Mucosa of stomach (tissue), 1 donor: ENCODE results near the gene CALY.
"Not testable (repeated sequence)": the region's sequence is repeated elsewhere in the genome, so short reads cannot be mapped to it uniquely, and the experiment has no call there.

Source experiments
- H3K27me3 ChIP-seq: one replicate; pipeline ENCODE4 v1.7.0; 2013; ENCODE audit warnings: mild to moderate bottlenecking, low read length; ENCODE audit not compliant: control insufficient read depth, insufficient read depth
- H3K36me3 ChIP-seq: one replicate; pipeline ENCODE4 v1.7.0; 2013; ENCODE audit warnings: low read length; ENCODE audit not compliant: control insufficient read depth, insufficient read depth
- H3K4me1 ChIP-seq: one replicate; pipeline ENCODE4 v1.7.0; 2013; ENCODE audit warnings: mild to moderate bottlenecking, low read length; ENCODE audit not compliant: control insufficient read depth, insufficient read depth
- H3K4me3 ChIP-seq: one replicate; pipeline ENCODE4 v1.7.0; 2013; ENCODE audit warnings: low read length
- H3K9ac ChIP-seq: one replicate; pipeline ENCODE4 v1.7.0; 2013; ENCODE audit warnings: mild to moderate bottlenecking, low read length, moderate library complexity
- H3K9me3 ChIP-seq: one replicate; pipeline ENCODE4 v1.7.0; 2013; ENCODE audit warnings: mild to moderate bottlenecking, low read length, moderate library complexity; ENCODE audit not compliant: control insufficient read depth
- donor health status: Pancreatic carcinoma.

CALY gene

GRCh38 chr10:133376183-133376582 lies 39.5 kb upstream of the CALY start:
- not testable (repeated sequence) for H3K4me3 ChIP-seq, H3K9ac ChIP-seq, H3K36me3 ChIP-seq, H3K27me3 ChIP-seq, H3K9me3 ChIP-seq
- H3K4me1 ChIP-seq: peaks cover 14% of the 10 kb centered on the region

- no peak overlapping the region for H3K4me3 ChIP-seq
- no peaks in the 10 kb centered on the region for H3K9me3 ChIP-seq
- no peak overlapping the region for H3K9ac ChIP-seq
- no peaks in the 10 kb centered on the region for H3K27me3 ChIP-seq
- peaks cover 14% of the 10 kb centered on the region for H3K4me1 ChIP-seq
- no peaks in the 10 kb centered on the region for H3K36me3 ChIP-seq
Observed at GRCh38 chr10:133375357-133376115, 38.8 kb upstream of the CALY start.

- H3K4me1 ChIP-seq: peaks cover 14% of the 10 kb centered on the region
- H3K27me3 ChIP-seq: no peaks in the 10 kb centered on the region
- peak within 1 kb of the TSS; percentile 14 for H3K4me3 ChIP-seq
- peaks cover 2% of the 10 kb centered on the region for H3K36me3 ChIP-seq
- H3K9ac ChIP-seq: peak within 1 kb of the TSS; percentile 65
- H3K9me3 ChIP-seq: no peaks in the 10 kb centered on the region
Observed at GRCh38 chr10:133373174-133374090, 36.7 kb upstream of the CALY start, which contains the start of gene ECHS1. TSS of gene ECHS1 (minus strand) at chr10:133373354. CDS start at chr10:133373333, 21 bp downstream.

GRCh38 chr10:133372507-133372906 lies 35.8 kb upstream of the CALY start:
- Histone ChIP-seq H3K27me3 (no peaks in the 10 kb centered on the region), H3K36me3 (peaks cover 8% of the 10 kb centered on the region), H3K4me1 (peaks cover 6% of the 10 kb centered on the region), H3K4me3 (no peak overlapping the region), H3K9ac (no peak overlapping the region), H3K9me3 (no peaks in the 10 kb centered on the region)

DNA sequence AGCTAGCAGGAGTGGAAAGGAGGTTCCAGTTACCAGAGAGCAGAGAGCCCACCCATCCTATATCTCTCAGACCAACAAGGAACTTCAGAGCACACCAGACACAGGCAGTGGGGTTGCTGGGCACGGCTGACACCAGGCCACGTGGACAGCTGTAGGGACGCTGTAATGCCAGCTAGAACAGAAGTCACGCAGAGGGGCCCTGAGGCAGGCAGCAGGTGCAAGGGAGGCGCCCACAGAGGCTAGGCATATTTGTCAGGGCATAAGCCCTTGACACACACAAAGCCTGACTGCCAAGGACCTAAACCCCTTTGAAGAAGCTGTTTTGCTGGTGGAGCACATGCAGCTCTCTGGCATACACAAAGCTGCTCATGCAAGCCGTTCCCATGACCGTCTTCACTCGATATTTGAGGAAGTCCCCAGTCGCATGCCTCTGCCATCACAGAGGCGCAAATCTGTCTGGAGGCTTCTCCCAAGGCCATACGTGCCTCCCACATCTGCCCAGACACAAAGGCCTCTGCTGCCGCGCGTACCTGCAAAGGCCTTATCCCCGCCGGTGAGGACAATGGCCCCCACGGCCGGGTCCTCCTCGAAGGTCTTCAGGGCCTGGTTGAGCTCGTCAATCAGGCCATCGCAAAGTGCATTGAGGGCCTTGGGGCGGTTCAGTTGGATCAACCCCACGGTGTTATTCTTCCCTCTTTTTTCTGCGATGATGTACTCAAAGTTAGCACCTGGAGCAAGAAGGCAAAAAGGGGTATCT lies 33.5 kb upstream of the CALY start:
- Histone ChIP-seq H3K27me3 (no peaks in the 10 kb centered on the region), H3K9me3 (no peaks in the 10 kb centered on the region), H3K36me3 (peaks cover 23% of the 10 kb centered on the region), H3K9ac (no peak overlapping the region), H3K4me3 (no peak overlapping the region), H3K4me1 (peaks cover 12% of the 10 kb centered on the region)

DNA sequence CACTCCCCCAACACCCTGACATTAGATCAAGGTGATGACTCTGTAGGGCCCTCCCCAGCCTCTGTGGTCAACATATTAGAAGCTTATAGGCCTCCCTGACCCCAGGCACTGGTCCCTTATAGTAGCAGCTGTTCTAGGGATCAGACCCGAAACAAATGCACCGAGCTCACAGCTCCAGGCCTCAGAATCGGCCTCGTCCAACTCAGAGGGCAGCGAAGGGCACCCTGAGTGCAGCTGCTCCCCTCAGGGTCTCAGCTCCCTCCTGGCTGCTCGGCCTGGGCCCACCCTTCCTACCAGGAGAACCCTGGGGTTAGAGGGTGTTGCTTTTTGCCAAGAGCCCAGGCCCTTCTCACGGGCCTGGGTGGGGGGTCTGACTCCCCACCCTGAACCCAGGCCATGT lies 31.5 kb upstream of the CALY start:
- H3K36me3 ChIP-seq: peaks cover 24% of the 10 kb centered on the region
- H3K9me3 ChIP-seq: no peaks in the 10 kb centered on the region
- H3K27me3 ChIP-seq: no peaks in the 10 kb centered on the region
- H3K4me1 ChIP-seq: peaks cover 16% of the 10 kb centered on the region
- H3K9ac ChIP-seq: no peak overlapping the region
- H3K4me3 ChIP-seq: no peak overlapping the region

DNA sequence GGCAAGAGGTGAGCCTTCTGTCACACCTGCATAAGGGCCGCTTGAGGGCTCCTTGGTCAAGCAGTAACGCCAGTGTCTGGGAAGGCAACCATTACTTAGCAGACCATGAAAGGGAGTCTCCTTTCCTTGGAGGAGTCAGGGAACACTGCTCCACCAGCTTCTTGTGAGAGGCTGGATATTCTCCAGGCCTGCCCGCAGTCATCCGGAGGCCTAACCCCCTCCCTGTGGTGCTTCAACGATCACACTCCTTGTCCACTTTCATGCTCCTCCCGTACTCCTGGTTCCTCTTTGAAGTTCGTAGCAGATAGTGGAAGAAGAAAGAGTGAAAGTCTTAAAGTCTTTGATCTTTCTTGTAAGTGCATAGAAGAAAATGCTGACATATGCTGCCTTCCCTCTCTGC lies 30.8 kb upstream of the CALY start:
- Histone ChIP-seq H3K36me3 (peaks cover 24% of the 10 kb centered on the region), H3K4me1 (peaks cover 16% of the 10 kb centered on the region)
- not testable (repeated sequence) for H3K9me3 ChIP-seq, H3K4me3 ChIP-seq, H3K9ac ChIP-seq, H3K27me3 ChIP-seq

GRCh38 chr10:133366751-133367150 lies 30.1 kb upstream of the CALY start:
- no peak overlapping the region for H3K4me3 ChIP-seq
- no peak overlapping the region for H3K9ac ChIP-seq
- no peaks in the 10 kb centered on the region for H3K9me3 ChIP-seq
- H3K27me3 ChIP-seq: no peaks in the 10 kb centered on the region
- peaks cover 24% of the 10 kb centered on the region for H3K36me3 ChIP-seq
- peaks cover 16% of the 10 kb centered on the region for H3K4me1 ChIP-seq

DNA sequence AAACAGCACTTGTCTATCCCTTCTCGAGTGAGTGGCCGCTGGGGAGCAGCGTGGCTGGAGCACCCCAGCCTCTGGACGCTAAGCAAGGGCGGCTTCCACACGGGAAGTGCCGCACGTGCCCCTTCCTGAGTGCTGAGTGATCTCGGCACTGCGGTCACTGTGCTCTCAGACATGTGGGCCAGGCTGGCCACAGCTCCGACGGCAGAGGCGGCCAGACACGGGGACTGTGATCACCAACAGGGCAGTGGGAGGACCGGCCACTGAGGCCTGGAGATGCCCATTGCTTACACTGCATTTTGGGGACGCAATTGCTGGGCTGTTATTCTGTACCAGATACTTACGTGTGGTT lies 29.4 kb upstream of the CALY start:
- peaks cover 24% of the 10 kb centered on the region for H3K36me3 ChIP-seq
- peaks cover 16% of the 10 kb centered on the region for H3K4me1 ChIP-seq
- H3K4me3 ChIP-seq: no peak overlapping the region
- H3K9me3 ChIP-seq: no peaks in the 10 kb centered on the region
- no peak overlapping the region for H3K9ac ChIP-seq
- H3K27me3 ChIP-seq: no peaks in the 10 kb centered on the region

DNA sequence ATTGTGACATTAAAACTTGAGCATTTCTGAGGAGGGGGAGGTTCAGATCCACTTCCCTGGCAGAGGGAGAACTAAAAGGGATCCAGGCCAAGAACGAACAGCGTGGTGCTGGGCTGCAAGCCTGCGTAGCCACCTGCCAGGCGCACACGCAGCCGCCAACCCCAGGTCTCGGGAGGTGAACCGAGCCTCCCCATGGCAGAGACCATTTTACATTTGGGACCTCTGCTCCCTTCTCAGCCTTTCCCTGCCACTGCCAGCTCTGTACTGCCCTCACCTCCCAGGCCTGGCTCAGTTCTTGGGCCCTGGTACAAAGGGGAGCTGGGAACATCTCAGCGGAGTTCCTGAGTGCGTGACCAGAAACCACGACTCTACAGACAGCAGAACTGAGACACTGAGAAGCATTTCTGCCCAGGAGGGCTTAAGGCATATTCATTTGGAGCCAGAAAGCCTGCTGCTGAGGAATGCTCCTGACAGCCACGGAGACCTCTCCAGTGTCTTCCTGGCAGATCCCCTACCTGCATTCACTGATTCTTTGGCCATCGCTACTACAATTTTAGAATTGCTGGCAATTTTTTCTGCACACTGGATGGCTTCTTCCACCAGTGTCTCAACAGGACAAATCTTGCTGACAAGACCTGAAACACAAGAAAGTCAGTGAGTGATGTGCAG lies 28.9 kb upstream of the CALY start:
- no peak overlapping the region for H3K9ac ChIP-seq
- H3K4me1 ChIP-seq: peaks cover 16% of the 10 kb centered on the region
- H3K36me3 ChIP-seq: peaks cover 24% of the 10 kb centered on the region
- no peaks in the 10 kb centered on the region for H3K9me3 ChIP-seq
- H3K27me3 ChIP-seq: no peaks in the 10 kb centered on the region
- no peak overlapping the region for H3K4me3 ChIP-seq

- peaks cover 24% of the 10 kb centered on the region for H3K36me3 ChIP-seq
- H3K4me3 ChIP-seq: no peak overlapping the region
- no peaks in the 10 kb centered on the region for H3K27me3 ChIP-seq
Observed at GRCh38 chr10:133364645-133365431, 28.1 kb upstream of the CALY start.

More at GRCh38 chr10:133364645-133365431, 28.1 kb upstream of the CALY start:
- Histone ChIP-seq H3K4me1 (peaks cover 24% of the 10 kb centered on the region), H3K9ac (no peak overlapping the region), H3K9me3 (no peaks in the 10 kb centered on the region)
